ENCODE results near the gene WIPF2. TPM values are rescaled to one million over a fixed set of nuclear protein-coding genes. Genes with fewer than 3 reads are reported as not detected.

WIPF2 gene
- total RNA-seq, 3 donors from 2014 or later (not counting 1 experiment from before 2014, with no cell fraction given): 43.2 to 47.4 (median 43.9) TPM

- Mint-ChIP-seq H3K4me1 (peaks cover 0 to 5% of the 10 kb centered on the region in 2 donors), H3K9me3 (no peaks in the 10 kb centered on the region), H3K27me3 (ENCODE audit: low read depth in 2 of 2) (peaks cover 0 to 4% of the 10 kb centered on the region in 2 donors), H3K27ac (no peak overlapping the region), H3K4me3 (no peak overlapping the region), H3K36me3 (no peaks in the 10 kb centered on the region)
- Histone ChIP-seq H3K36me3 (ENCODE audit: control insufficient read depth, insufficient read depth, low read length) (no peaks in the 10 kb centered on the region), H3K27me3 (ENCODE audit: control insufficient read depth, insufficient read depth, low read length) (no peaks in the 10 kb centered on the region), H3K27ac (ENCODE audit: low read length) (no peak overlapping the region), H3K9me3 (ENCODE audit: control insufficient read depth, insufficient read depth, low read length) (no peaks in the 10 kb centered on the region), H3K4me1 (ENCODE audit: control insufficient read depth, insufficient read depth, low read length) (peaks cover 15% of the 10 kb centered on the region), H3K4me3 (ENCODE audit: low read length) (no peak overlapping the region)
- TF ChIP-seq CTCF (IDR thresholded peaks at IDR 0.05): no peak
- ATAC-seq (no peak), DNase-seq (no peak)
- WGBS (ENCODE audit: insufficient coverage): 94% methylated on average over 6 of the region's 6 CpGs
- intact Hi-C loops (cut with micrococcal nuclease): no loop called here
These were observed 30.4 kb upstream of the WIPF2 start for GRCh38 chr17:40188694-40189093.

DNA sequence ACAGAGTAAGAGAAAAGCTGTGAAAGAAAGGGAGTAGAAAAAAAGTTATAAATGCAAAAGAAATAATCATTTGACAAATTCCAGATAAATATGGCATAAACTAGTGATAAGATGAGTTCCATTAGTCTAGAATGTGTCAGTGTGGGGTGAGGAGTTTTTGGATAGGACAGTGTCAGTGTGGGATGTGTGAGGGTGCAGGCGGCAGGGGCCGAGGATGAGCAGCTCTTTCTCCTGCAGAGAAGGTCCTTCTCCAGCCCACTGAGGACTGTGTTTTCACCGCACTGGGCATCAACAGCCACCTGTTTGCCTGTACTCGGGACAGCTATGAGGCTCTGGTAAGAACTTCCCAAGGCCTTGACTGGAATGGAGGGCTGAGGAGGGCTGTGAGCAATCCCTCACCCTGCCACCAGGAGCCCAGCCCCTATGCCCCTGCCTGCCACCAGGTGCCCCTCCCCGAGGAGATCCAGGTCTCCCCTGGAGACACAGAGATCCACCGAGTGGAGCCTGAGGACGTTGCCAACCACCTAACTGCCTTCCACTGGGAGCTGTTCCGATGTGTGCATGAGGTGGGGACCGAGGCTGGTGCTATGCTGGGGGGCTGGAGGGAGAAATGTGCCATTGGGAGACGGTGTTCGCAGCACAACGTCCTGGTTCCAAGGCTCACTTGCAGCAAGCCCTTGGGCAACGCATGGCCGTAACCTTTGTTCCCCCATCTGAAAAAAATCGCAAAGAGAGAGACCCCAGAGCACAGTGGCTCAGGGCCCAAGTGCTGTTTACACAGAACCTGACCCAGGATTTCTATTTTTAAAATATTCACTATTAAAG, 28.7 kb upstream of the WIPF2 start:
- no peaks in the 10 kb centered on the region for H3K27me3 ChIP-seq (ENCODE audit: control insufficient read depth, insufficient read depth, low read length)
- H3K27ac ChIP-seq (ENCODE audit: low read length): no peak overlapping the region
- no peak for TF ChIP-seq CTCF (IDR thresholded peaks at IDR 0.05)
- no peaks in the 10 kb centered on the region for H3K9me3 ChIP-seq (ENCODE audit: control insufficient read depth, insufficient read depth, low read length)
- ATAC-seq (peak in 2 of 3 donors; percentile 49 to 56), DNase-seq (peak; percentile 25 to 58)
- no peak overlapping the region for H3K27ac Mint-ChIP-seq
- H3K9me3 Mint-ChIP-seq: no peaks in the 10 kb centered on the region
- H3K36me3 ChIP-seq (ENCODE audit: control insufficient read depth, insufficient read depth, low read length): no peaks in the 10 kb centered on the region
- H3K4me1 ChIP-seq (ENCODE audit: control insufficient read depth, insufficient read depth, low read length): peaks cover 15% of the 10 kb centered on the region
- WGBS (ENCODE audit: insufficient coverage): 59% methylated on average over 15 of the region's 15 CpGs
- peaks cover 0 to 4% of the 10 kb centered on the region in 2 donors for H3K27me3 Mint-ChIP-seq (ENCODE audit: low read depth in 2 of 2)
- no peak overlapping the region for H3K4me3 ChIP-seq (ENCODE audit: low read length)
- peak overlapping the region; percentile 86 for H3K4me3 Mint-ChIP-seq
- no peaks in the 10 kb centered on the region for H3K36me3 Mint-ChIP-seq
- H3K4me1 Mint-ChIP-seq: peaks cover 0 to 5% of the 10 kb centered on the region in 2 donors
- intact Hi-C loops (cut with micrococcal nuclease): loop anchor here (1.0 kb wide), 1 partner anchor 177 kb away; no protein-coding TSS in a partner anchor

DNA sequence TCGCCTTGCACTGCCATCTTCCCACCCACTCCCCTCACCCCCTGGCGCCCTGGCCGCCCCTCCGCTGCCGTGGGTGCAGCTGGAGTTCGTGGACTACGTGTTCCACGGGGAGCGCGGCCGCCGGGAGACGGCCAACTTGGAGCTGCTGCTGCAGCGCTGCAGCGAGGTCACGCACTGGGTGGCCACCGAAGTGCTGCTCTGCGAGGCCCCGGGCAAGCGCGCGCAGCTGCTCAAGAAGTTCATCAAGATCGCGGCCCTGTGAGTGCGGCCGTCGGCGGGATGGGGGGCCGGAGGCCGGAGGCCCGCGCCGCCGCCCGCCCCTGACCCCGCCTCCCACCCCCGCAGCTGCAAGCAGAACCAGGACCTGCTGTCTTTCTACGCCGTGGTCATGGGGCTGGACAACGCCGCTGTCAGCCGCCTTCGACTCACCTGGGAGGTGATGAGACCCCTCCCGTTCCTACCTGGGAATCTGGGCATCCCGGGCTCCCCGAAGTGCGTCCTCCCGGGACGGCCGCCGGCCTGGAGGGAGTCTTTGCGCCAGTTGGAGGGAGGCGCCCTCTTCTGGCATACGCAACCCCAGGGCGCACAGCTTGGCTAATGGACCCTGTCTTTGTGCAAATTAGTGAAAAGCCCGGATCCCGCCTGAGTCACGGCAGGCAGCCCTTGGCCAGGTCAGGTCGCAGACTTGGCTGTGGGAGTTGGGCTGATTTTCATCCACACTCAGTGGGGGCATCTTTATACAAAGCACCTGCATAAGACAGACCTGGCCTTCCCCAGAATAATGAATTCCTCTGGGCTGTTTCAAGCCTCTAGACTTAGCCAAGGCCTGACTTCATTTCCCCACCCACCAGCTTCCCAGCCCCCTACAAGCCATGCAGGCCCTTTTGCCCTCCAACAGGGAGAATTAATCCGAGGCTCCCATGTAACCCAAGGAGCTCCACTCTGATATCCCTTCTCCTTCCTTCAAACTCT, 27.6 kb upstream of the WIPF2 start:
- peak; percentile 66 for TF ChIP-seq CTCF (IDR thresholded peaks at IDR 0.05)
- Mint-ChIP-seq H3K4me1 (peaks cover 0 to 5% of the 10 kb centered on the region in 2 donors), H3K36me3 (no peaks in the 10 kb centered on the region), H3K4me3 (peak overlapping the region; percentile 96), H3K9me3 (no peaks in the 10 kb centered on the region), H3K27me3 (ENCODE audit: low read depth in 2 of 2) (peaks cover 0 to 4% of the 10 kb centered on the region in 2 donors), H3K27ac (peak overlapping the region in 1 of 2 donors; percentile 61)
- Histone ChIP-seq H3K4me3 (ENCODE audit: low read length) (peak overlapping the region; percentile 49), H3K4me1 (ENCODE audit: control insufficient read depth, insufficient read depth, low read length) (peaks cover 15% of the 10 kb centered on the region), H3K27me3 (ENCODE audit: control insufficient read depth, insufficient read depth, low read length) (no peaks in the 10 kb centered on the region), H3K36me3 (ENCODE audit: control insufficient read depth, insufficient read depth, low read length) (no peaks in the 10 kb centered on the region), H3K27ac (ENCODE audit: low read length) (no peak overlapping the region), H3K9me3 (ENCODE audit: control insufficient read depth, insufficient read depth, low read length) (no peaks in the 10 kb centered on the region)
- intact Hi-C loops (cut with micrococcal nuclease): loop anchor here (1.0 kb wide), 1 partner anchor 178 kb away; no protein-coding TSS in a partner anchor
- 2% methylated on average over 60 of the region's 60 CpGs for WGBS (ENCODE audit: insufficient coverage)
- DNase-seq (peak; percentile 59 to 81), ATAC-seq (peak; percentile 79 to 89 (median 87))
